Activated T-cell treated with anti-CD3 and anti-CD28 coated beads, Interleukin-2, amount 50 U/mL, for 48 hours (primary cell): ENCODE measurements around the gene SPAST.
"Not testable (repeated sequence)": the region's sequence is repeated elsewhere in the genome, so short reads cannot be mapped to it uniquely, and the experiment has no call there.

Experiments
- DNase-seq, 2 experiments: peaks; one replicate each; pipeline ENCODE4 v3.0.0-alpha.2; 2020

The SPAST gene

DNA sequence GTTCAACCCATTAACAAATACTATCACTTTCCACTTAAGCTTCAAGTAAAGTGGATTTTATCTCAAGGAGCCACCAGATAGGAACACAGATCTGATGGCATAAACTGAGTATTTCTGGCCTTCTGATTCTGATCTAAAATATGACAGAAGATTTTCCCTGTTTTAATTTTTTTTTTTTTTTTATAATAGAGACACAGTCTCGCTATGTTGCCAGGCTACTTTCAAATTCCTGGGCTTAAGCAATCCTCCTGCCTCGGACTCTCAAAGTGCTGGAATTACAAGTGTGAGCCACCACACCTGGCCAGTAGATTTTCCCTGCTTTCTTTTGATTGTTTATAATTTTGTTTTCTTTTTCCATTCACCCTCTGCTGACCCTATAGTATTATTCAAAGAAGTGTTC lies 65.7 kb downstream of the SPAST start:
- no peak for DNase-seq

DNA sequence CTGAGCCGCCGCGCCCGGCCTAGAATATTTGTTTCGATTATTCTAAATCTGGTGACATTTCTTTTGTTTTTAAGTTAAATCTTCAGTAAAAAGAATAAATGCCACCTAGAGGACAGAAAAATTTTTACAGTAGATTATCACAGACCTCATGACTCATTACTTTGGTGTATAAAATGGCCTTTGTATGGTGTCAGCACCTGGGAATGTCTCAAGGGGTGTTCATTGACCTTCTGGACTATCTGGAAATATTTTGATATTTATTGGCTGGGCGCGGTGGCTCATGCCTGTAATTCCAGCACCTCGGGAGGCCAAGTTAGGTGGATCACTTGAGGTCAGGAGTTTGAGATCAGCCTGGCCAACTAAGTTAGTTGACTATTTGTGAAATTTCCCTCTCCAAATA lies 72.1 kb downstream of the SPAST start:
- no peak for DNase-seq

DNA sequence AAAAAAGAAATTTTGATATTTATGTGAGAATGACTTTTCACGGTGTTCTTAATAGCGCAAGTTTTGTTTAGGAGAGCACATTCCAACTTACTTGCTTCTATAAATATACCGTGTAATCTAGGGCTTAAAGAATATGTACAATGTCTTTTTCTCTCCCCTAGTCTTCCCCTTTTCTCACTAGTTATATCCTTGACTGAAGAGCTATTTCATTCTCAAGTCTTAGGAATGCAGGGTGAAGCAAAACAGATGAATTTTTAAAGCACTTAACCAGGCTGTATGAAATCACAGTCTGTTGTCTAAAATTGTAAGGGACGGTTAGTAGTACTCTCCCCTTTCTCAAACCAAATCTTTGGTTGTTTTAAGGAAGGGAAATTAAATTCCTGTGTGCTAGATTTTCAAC lies 72.7 kb downstream of the SPAST start:
- DNase-seq = no peak

DNA sequence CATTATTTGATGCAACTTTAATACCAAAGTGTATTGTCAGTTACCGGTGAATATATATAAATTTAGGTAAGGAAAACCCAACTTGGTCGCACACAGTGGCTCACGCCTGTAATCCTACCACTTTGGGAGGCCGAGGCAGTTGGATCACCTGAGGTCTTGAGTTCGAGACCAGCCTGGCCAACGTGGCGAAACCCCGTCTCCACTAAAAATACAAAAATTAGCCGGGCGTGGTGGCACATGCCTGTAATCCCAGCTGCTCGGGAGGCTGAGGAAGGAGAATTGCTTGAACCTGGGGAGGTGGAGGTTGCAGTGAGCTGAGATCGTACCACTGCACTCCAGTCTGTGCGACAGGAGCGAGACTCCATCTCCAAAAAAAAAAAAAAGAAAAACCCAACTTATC lies 88.2 kb downstream of the SPAST start:
- DNase-seq = not testable (repeated sequence)

DNA sequence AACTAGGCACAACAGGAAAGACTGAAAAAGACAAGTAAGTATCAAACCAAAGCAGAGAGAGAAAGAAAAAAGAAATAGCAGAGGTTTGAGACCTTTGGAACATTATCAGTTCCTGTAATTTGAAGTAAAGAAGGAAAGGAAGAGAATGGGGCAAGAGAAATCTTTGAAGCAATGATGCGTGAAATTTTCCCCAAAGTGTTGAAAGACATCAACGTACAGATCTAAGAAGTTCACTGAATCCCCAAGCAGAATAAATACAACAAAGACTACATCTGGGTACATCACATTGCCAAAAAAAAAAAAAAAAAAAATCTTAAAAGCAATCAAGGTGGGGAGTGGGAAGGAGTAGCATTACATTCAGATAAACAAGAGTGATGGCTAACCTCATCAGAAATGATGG lies 96.3 kb downstream of the SPAST start:
- DNase-seq = no peak

DNA sequence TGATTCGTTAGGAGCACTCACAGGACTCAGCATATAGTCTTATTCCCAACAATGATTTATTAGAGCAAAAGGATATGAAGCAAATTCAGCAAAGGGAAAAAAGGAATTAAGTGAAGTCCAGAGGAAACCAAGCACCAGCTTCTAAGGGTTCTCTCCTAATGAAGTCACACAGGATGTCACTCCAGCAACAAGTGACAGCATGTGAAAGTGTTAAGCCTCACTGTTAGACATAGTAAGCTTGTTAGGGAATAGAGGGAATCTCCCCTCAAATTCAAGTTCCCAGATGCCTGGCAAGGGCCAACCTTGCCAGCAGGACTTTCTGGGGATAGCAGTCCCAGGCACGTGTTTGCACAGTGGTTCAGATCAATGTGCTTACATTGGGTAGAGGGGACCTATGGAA lies 97.9 kb downstream of the SPAST start:
- no peak for DNase-seq

DNA sequence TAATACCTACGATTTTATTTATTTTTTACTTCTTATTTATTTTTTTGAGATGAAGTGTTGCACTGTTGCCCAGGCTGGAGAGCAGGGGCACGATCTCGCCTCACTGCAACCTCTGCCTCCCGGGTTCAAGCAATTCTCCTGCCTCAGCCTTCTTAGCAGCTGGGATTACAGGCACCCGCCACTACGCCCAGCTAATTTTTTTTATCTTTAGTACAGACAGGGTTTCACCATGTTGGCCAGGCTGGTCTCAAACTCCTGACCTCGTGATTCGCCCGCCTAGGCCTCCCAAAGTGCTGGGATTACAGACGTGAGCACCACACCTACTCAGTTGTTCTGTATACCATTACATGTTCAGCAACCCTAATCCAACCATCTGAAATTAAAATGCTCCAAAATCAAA lies 100.9 kb downstream of the SPAST start:
- not testable (repeated sequence) for DNase-seq

DNA sequence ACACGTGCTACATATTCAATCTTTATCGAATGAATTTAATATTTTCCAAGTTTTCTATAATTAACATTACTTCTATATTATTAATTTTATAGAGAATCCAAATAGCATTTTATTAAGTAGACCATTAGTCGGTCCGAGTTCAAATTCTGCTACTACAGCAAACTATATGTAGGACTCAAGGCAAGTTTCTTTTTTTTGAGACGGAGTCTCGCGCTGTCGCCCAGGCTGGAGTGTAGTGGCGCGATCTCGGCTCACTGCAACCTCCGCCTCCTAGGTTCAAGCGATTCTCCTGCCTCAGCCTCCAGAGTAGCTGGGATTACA lies 101.6 kb downstream of the SPAST start:
- DNase-seq = not testable (repeated sequence)

DNA sequence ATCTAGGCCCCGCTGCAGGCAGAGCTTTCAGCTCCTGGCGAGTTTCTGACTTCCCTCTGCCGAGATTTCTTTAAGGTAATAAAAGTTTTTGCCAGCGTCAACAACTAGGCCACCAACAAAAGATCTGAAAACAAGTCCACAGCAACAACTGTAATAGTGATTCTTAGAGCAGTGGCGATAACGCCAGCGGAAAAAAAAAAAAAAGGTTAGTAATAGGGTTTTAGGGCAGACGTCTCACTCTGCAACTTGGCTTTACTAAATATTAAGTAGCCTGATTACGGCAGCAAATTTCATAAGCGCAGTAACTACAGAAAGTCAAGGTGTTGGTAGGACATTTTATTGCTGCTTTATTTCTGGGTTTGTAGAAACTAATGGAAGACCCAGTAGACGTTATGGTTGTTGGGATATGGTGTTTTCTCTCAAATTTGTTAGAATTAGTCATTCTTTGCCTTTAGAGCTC lies 102.8 kb downstream of the SPAST start:
- DNase-seq = no peak

DNA sequence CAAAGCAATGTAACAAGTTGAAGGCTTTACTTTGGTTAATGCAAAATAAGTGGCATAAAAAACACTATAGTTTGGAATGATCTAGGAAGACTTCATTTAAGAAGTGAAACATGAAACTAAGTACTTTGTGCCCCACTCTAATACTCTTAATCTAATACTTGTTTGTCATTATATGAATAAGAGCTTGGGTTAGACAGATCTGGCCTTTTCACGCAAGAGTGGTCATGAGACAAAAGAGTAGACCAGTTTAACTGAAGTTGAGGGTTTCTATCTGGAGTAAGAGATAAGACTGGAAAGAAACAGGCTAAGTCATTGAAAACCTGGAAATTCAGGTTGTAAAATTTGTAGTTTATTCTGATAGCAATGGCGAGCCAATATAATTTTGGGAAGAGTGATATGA lies 105.2 kb downstream of the SPAST start:
- DNase-seq = no peak

DNA sequence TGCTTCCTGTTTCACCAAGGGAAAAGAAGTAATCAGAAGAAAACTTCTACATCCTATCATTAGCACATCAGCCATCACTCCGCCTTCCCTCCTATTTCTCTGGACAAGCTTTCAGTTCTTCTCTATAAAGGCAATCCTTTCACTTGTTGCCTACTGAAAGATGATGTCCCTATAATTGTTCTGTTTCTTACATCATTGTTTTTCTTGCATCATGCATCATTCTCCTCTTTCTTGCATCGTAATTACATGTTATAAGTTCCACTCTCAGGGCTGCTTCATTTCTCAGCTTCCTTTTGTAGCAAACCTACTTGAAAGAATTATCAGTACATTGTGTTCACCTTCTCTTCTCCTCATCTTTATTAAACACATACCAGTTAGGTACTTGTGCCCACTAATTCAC lies 109.5 kb downstream of the SPAST start:
- no peak for DNase-seq

DNA sequence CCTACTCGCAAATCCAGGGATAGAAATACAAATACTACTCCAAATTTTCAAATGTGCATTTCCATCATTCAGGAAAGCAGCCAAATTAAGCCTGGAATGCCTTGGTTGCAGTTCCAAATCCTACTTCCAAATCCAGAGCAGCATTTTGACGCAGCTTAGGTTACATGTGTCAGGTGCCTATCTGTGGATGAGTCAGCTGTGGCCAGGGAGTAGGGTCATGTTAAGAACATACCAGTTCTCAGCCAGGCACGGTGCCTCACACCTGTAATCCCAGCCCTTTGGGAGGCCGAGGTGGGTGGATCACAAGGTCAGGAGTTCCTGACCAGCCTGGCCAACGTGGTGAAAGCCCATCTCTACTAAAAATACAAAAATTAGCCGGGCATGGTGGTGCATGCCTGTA lies 119.3 kb downstream of the SPAST start:
- DNase-seq = no peak

DNA sequence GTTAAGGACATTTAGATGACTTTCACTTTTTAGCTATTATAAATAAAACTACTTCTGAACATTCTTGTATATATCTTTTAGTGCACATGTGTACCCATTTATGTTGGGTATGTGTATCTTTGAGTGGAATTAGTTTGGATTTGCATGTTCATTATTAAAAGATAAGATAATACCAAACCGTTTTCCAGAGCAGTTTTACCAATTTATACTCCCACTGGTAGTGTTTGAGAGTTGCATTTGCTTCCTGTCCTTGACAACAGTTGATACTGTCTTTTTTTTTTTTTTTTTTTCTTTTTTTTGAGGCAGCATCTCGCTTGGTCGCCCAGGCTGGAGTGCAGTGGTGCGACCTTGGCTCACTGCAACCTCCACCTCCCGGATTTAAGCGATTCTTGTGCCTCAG lies 125.7 kb downstream of the SPAST start:
- no peak for DNase-seq

DNA sequence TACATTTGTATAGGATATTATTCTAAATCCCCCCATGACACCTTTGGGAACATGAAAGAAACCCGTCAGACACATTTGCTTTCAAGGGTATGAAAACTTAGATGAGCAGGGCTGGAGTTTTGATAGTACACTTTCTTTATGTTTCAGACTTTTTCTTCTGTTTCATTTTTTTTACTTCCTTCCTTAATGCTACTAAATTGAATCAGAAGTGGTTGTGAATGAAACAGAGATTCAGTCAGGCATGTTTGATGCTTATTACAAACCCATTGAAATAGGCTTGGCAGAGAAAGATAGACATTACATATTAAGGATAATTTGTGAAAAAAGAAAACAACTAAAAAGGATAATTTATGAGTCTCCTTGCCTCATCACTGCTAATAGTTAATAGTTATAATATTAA lies 129.1 kb downstream of the SPAST start:
- DNase-seq = no peak

DNA sequence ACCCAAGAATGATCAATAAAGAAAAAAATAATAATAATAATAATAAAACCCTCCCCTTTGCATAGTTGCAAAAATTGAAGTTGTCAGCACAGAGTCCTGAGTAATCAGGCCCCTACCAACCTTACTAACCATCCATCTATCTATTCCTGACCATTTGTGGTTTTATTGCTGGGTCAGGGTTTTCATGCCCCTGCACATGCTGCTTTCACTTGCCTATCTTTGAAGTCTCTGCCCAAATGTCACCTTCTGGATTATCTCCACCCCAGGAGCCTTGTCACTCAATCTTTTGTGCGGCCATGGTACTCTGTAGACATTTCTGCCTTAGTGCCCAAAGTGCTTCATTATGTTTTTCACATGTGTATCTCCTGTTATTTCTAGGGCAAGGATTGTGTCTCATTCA lies 137.5 kb downstream of the SPAST start:
- no peak for DNase-seq

DNA sequence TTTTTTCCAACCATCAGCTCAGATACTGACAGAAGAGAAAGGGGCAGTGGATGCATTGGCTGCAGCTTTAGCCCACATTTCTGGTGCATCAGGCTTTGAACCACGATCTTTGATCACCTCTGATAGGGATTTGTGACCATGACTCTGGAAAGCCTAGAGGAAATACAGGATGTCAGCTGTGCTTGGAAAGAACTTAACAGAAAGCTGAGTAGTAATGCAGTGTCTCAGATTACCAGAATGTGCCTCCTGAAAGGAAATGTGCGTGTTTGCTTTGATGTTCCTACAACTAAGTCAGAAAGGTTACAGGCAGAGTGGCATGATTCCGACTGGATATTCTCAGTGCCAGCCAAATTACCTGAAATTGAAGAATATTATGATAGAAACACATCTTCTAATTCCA lies 140.1 kb downstream of the SPAST start:
- DNase-seq = not testable (repeated sequence)
